ENCODE data around the gene DDX3X. TPM values are rescaled to one million over a fixed set of nuclear protein-coding genes. Genes with fewer than 3 reads are reported as not detected.
"Not testable (repeated sequence)": the region's sequence is repeated elsewhere in the genome, so short reads cannot be mapped to it uniquely, and the experiment has no call there.

The DDX3X gene
- total and polyA plus RNA-seq, 4 donors, result 48.4 to 216 (median 85.6) TPM

DNA sequence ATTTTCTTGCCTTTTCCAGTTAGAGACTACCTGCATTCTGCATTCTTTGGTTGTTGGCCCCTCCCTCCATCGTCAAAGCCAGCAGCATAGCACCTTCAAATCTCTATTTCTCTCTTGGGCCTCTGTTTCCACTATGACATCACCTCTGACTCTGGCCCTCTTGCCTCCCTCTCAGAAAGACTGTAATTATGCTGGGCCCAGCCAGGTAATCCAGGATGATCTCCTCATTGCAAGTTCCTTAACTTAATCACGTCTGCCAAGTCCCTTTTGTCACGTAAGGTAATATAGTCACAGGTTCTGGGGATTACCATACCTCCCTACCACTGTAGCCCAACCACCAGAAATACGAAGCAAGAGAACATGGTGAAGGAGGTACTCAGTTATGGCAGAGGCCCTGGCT lies 73.9 kb downstream of the DDX3X start:
- Histone ChIP-seq H3K9ac (ENCODE audit: low read depth in 1 of 2, low read length in 2 of 2) (no peak overlapping the region), H3K36me3 (ENCODE audit: control insufficient read depth in 4 of 4, insufficient read depth in 3 of 4, low read depth in 1 of 4, low read length in 3 of 4) (no peaks in the 10 kb centered on the region), H3K4me1 (ENCODE audit: control insufficient read depth in 4 of 4, insufficient read depth in 4 of 4, low read length in 3 of 4) (peaks cover 0 to 6% (median 3%) of the 10 kb centered on the region in 4 donors), H3K9me3 (ENCODE audit: control insufficient read depth in 4 of 4, low read length in 3 of 4) (no peaks in the 10 kb centered on the region), H3K27ac (ENCODE audit: low read depth in 1 of 2, low read length in 2 of 2) (no peak overlapping the region), H3K4me3 (ENCODE audit: low read depth in 1 of 3, low read length in 3 of 3) (no peak overlapping the region), H3K27me3 (ENCODE audit: control insufficient read depth in 4 of 4, insufficient read depth in 4 of 4, low read length in 3 of 4) (no peaks in the 10 kb centered on the region)
- 91% methylated on average over 4 of the region's 4 CpGs for WGBS
- TF ChIP-seq, protein P1, sequence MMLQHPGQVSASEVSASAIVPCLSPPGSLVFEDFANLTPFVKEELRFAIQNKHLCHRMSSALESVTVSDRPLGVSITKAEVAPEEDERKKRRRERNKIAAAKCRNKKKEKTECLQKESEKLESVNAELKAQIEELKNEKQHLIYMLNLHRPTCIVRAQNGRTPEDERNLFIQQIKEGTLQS (IDR thresholded peaks at IDR 0.05), result no peak
- TF ChIP-seq JUND (IDR thresholded peaks at IDR 0.05) (no peak), HNF4A (conservative IDR thresholded peaks at IDR 0.05) (no peak)
- TF ChIP-seq, protein P2, sequence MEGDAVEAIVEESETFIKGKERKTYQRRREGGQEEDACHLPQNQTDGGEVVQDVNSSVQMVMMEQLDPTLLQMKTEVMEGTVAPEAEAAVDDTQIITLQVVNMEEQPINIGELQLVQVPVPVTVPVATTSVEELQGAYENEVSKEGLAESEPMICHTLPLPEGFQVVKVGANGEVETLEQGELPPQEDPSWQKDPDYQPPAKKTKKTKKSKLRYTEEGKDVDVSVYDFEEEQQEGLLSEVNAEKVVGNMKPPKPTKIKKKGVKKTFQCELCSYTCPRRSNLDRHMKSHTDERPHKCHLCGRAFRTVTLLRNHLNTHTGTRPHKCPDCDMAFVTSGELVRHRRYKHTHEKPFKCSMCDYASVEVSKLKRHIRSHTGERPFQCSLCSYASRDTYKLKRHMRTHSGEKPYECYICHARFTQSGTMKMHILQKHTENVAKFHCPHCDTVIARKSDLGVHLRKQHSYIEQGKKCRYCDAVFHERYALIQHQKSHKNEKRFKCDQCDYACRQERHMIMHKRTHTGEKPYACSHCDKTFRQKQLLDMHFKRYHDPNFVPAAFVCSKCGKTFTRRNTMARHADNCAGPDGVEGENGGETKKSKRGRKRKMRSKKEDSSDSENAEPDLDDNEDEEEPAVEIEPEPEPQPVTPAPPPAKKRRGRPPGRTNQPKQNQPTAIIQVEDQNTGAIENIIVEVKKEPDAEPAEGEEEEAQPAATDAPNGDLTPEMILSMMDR (IDR thresholded peaks at IDR 0.05; ENCODE audit: low read depth, low read length, missing input control), result no peak
- DNase-seq (ENCODE audit: low spot score), result no peak

DNA sequence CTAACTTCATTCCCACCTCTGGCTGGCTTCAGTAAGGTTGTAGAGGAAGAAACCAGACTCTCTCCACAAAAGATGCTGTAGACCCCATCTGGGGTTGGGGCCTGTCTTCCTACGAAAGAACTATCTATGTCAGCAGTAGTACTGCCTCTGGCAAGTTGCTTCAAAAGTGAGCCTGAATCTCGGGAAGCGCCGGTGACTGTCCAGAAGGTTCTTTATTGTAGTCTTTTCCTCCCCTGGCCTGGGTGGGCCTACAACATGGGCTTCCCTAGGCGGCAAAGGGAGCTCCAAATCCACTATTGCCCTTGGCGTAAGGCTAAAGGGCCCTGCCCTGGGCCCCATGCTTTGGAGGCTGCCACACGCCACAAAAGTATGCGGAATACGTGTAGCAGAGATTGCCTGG lies 74.6 kb downstream of the DDX3X start:
- no peaks in the 10 kb centered on the region for H3K9me3 ChIP-seq (ENCODE audit: control insufficient read depth in 4 of 4, low read length in 3 of 4)
- H3K27ac ChIP-seq (ENCODE audit: low read depth in 1 of 2, low read length in 2 of 2), result no peak overlapping the region
- no peaks in the 10 kb centered on the region for H3K36me3 ChIP-seq (ENCODE audit: control insufficient read depth in 4 of 4, insufficient read depth in 3 of 4, low read depth in 1 of 4, low read length in 3 of 4)
- no peak for DNase-seq (ENCODE audit: low spot score)
- H3K4me3 ChIP-seq (ENCODE audit: low read depth in 1 of 3, low read length in 3 of 3), result no peak overlapping the region
- TF ChIP-seq TAF1 (conservative IDR thresholded peaks at IDR 0.05) (no peak), YY1 (IDR thresholded peaks at IDR 0.05) (no peak), HNF4G (IDR thresholded peaks at IDR 0.05) (no peak)
- TF ChIP-seq, protein P3, sequence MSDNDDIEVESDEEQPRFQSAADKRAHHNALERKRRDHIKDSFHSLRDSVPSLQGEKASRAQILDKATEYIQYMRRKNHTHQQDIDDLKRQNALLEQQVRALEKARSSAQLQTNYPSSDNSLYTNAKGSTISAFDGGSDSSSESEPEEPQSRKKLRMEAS (IDR thresholded peaks at IDR 0.05), result no peak
- TF ChIP-seq, protein P1 (IDR thresholded peaks at IDR 0.05), result no peak
- no peak overlapping the region for H3K9ac ChIP-seq (ENCODE audit: low read depth in 1 of 2, low read length in 2 of 2)
- peaks cover 0 to 6% (median 3%) of the 10 kb centered on the region in 4 donors for H3K4me1 ChIP-seq (ENCODE audit: control insufficient read depth in 4 of 4, insufficient read depth in 4 of 4, low read length in 3 of 4)
- 97% methylated on average over 9 of the region's 9 CpGs for WGBS
- H3K27me3 ChIP-seq (ENCODE audit: control insufficient read depth in 4 of 4, insufficient read depth in 4 of 4, low read length in 3 of 4), result no peaks in the 10 kb centered on the region

DNA sequence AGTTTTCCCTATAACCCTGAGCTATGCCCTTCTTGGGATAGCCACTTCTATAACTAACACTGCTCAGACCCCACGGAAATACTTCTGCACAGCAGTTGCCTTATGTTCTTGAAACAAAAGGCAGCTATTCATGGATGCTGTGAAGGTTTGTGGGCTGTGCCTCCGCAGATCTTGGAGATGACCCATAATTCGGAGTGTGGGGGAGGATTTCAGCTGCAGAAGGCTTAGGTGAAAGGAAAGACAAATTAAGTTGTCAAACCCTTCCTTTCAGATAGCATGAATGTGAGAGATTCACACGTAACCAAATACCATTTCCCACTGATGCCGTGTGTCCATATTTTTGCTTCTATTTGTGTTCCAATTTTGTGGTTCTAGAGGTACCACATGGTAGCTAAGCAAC lies 75.0 kb downstream of the DDX3X start:
- TF ChIP-seq HNF4A (conservative IDR thresholded peaks at IDR 0.05) (no peak), JUND (IDR thresholded peaks at IDR 0.05) (no peak), TAF1 (conservative IDR thresholded peaks at IDR 0.05) (no peak)
- TF ChIP-seq, protein P1 (IDR thresholded peaks at IDR 0.05), result no peak
- WGBS, result 92% methylated on average over 5 of the region's 5 CpGs
- no peak for DNase-seq (ENCODE audit: low spot score)
- H3K4me3 ChIP-seq (ENCODE audit: low read depth in 1 of 3, low read length in 3 of 3), result no peak overlapping the region
- no peaks in the 10 kb centered on the region for H3K9me3 ChIP-seq (ENCODE audit: control insufficient read depth in 4 of 4, low read length in 3 of 4)
- H3K4me1 ChIP-seq (ENCODE audit: control insufficient read depth in 4 of 4, insufficient read depth in 4 of 4, low read length in 3 of 4), result peaks cover 0 to 6% (median 4%) of the 10 kb centered on the region in 4 donors
- H3K9ac ChIP-seq (ENCODE audit: low read depth in 1 of 2, low read length in 2 of 2), result no peak overlapping the region
- H3K27ac ChIP-seq (ENCODE audit: low read depth in 1 of 2, low read length in 2 of 2), result no peak overlapping the region
- no peaks in the 10 kb centered on the region for H3K27me3 ChIP-seq (ENCODE audit: control insufficient read depth in 4 of 4, insufficient read depth in 4 of 4, low read length in 3 of 4)
- H3K36me3 ChIP-seq (ENCODE audit: control insufficient read depth in 4 of 4, insufficient read depth in 3 of 4, low read depth in 1 of 4, low read length in 3 of 4), result no peaks in the 10 kb centered on the region

DNA sequence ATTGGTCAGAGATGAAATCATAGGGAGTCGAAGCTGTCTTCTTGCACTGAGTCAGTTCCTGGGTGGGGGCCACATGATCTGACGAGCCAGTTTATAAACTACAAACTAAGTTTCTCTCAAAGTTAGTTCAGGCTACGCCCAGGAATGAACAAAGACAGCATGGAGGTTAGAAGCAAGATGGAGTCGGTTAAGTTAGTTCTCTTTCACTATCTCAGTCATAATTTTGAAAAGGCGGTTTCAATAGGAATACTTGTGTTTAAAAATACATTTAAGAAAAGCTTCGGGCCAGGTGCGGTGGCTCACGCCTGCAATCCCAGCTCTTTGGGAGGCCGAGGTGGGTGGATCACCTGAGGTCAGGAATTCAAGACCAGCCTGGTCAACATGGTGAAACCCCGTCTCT lies 77.3 kb downstream of the DDX3X start:
- DNase-seq (ENCODE audit: low spot score); H3K4me3 ChIP-seq (ENCODE audit: low read depth in 1 of 3, low read length in 3 of 3); H3K36me3 ChIP-seq (ENCODE audit: control insufficient read depth in 4 of 4, insufficient read depth in 3 of 4, low read depth in 1 of 4, low read length in 3 of 4); H3K27ac ChIP-seq (ENCODE audit: low read depth in 1 of 2, low read length in 2 of 2); H3K4me1 ChIP-seq (ENCODE audit: control insufficient read depth in 4 of 4, insufficient read depth in 4 of 4, low read length in 3 of 4); H3K9ac ChIP-seq (ENCODE audit: low read depth in 1 of 2, low read length in 2 of 2); H3K9me3 ChIP-seq (ENCODE audit: control insufficient read depth in 4 of 4, low read length in 3 of 4); H3K27me3 ChIP-seq (ENCODE audit: control insufficient read depth in 4 of 4, insufficient read depth in 4 of 4, low read length in 3 of 4): not testable (repeated sequence)
- WGBS, result 95% methylated on average over 10 of the region's 10 CpGs
